Measurements from ENCODE around the gene SPSB1.

SPSB1 gene

GRCh38 chr1:9302745-9303524 is 10.2 kb downstream of the SPSB1 start:
- no peak for DNase-seq

GRCh38 chr1:9303916-9304315 is 11.2 kb downstream of the SPSB1 start:
- DNase-seq: no peak

GRCh38 chr1:9305216-9305615 is 12.5 kb downstream of the SPSB1 start:
- no peak for DNase-seq

- DNase-seq: no peak
Observed at GRCh38 chr1:9306006-9306405, 13.3 kb downstream of the SPSB1 start.

GRCh38 chr1:9307303-9307702 is 14.6 kb downstream of the SPSB1 start:
- DNase-seq: no peak

GRCh38 chr1:9308236-9308785 is 15.6 kb downstream of the SPSB1 start:
- DNase-seq: no peak

GRCh38 chr1:9309080-9309479 is 16.4 kb downstream of the SPSB1 start:
- DNase-seq: no peak

GRCh38 chr1:9309991-9310390 is 17.3 kb downstream of the SPSB1 start:
- DNase-seq: no peak

GRCh38 chr1:9311029-9311428 is 18.3 kb downstream of the SPSB1 start:
- no peak for DNase-seq

GRCh38 chr1:9311479-9311878 is 18.8 kb downstream of the SPSB1 start:
- no peak for DNase-seq

GRCh38 chr1:9312168-9312720 is 19.6 kb downstream of the SPSB1 start:
- no peak for DNase-seq

- DNase-seq: no peak
Observed at GRCh38 chr1:9313576-9313975, 20.9 kb downstream of the SPSB1 start.

- no peak for DNase-seq
Observed at GRCh38 chr1:9314111-9314510, 21.4 kb downstream of the SPSB1 start.

GRCh38 chr1:9314711-9315379 is 22.2 kb downstream of the SPSB1 start:
- DNase-seq: no peak

GRCh38 chr1:9315411-9316079 is 22.9 kb downstream of the SPSB1 start:
- peak; percentile 67 to 75 for DNase-seq

- DNase-seq: peak; percentile 30 to 49
Observed at GRCh38 chr1:9316080-9316444, 23.4 kb downstream of the SPSB1 start.

- no peak for DNase-seq
Observed at GRCh38 chr1:9316512-9316911, 23.8 kb downstream of the SPSB1 start.

- no peak for DNase-seq
Observed at GRCh38 chr1:9317072-9317471, 24.4 kb downstream of the SPSB1 start.

GRCh38 chr1:9317591-9318417 is 25.1 kb downstream of the SPSB1 start:
- peak in 1 of 2 donors; percentile 13 for DNase-seq

GRCh38 chr1:9319208-9319788 is 26.6 kb downstream of the SPSB1 start:
- no peak for DNase-seq

- no peak for DNase-seq
Observed at GRCh38 chr1:9319789-9320519, 27.3 kb downstream of the SPSB1 start.

Measured in stimulated activated CD4-positive, alpha-beta T cell treated with anti-CD3 and anti-CD28 coated beads, Interleukin-2, amount 100 ng/mL, for 24 hours (primary cell).